Ammon's horn (tissue), 1 donor: Measurements from ENCODE around the gene CDH4.

Experiments
- DNase-seq: peaks from one replicate; pipeline ENCODE4 v3.0.0-alpha.2; 2016; ENCODE audit warnings: low spot score

Gene CDH4

DNA sequence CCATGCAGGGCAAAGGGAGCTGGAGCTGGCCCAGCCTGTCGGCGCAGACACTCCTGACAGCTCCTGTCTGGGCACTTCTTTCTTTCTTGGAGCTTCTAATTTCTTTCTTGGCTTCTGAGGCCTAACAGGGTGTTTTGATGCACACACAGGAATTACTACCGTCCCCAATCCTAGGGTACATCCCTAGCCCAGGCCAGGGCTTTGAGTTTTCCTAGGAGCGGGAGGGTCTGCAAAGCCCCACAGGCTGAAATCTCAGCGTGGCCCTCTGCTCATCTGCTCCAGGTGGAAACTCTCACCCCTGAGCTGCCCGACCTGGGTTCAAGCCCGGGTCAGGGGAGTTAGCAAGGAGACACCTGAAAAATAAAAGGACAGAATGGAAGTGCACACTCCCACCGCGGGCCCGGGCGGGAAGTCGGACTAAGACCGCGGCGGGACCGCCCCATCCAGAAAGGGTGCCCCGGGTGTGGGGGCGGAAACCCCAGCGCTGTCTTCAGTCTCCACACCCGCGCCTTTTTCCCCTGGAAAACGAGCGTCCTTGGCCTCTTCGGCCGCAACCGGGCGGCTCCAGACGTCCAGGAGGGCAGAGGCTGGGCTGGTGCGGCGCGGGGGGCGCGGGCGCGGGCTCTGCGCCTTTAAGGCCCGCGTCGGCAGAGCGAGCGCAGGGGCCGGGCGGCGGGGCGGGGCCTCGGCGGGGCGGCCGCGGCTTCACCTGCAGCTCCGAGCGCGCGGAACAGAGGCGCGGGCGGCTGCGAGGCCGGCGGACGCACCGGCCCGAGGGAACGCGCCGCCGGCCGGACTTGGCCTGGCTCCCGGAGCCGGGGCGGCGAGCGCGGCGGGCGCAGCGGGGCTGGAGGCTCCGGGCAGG is at the start of gene CDH4:
Gene CDH4, plus strand, starts transcription at position 733 of the 865 bp plus-strand sequence.
- DNase-seq: no peak

GRCh38 chr20:61203320-61203719 is 48.7 kb upstream of the CDH4 start:
- DNase-seq: no peak

DNA sequence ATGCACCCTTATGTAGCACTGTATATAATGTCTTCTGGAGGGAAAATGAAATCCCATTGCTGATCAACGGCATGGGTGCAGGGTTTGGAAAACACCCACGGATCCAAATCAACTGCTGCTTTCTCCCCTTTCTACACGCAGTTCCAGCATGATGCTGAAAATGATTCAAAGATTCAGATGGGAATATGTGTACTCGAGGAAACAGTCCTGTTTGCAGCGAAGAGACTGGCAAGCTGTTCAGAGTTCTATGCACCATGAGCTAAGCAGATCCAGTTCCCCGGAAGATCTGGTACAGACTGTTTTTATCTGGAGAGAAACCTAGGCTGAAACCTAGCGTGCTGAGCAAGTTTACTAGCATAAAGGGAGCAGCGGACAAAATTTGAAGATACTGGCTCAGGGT is 47.9 kb upstream of the CDH4 start:
- peak; percentile 47 for DNase-seq

DNA sequence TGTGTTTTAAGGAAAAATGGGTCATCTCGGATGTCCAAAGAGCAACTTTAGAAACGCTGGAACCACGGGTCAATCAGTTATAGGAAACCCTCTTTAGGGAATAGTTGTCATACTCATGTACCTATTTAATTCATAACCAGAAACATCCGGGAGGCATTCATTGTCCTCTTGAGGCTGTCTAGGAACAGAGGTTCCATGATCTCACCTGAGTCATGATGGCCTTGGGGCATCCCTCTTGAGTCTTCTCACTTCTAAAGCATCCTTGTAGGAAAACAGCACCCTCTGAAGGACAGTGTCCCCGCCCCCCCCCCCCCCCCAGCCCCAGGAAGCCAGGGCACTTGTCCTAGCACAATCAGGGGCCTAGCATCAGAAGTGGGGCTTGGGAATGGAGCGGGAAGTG is 46.3 kb upstream of the CDH4 start:
- no peak for DNase-seq

DNA sequence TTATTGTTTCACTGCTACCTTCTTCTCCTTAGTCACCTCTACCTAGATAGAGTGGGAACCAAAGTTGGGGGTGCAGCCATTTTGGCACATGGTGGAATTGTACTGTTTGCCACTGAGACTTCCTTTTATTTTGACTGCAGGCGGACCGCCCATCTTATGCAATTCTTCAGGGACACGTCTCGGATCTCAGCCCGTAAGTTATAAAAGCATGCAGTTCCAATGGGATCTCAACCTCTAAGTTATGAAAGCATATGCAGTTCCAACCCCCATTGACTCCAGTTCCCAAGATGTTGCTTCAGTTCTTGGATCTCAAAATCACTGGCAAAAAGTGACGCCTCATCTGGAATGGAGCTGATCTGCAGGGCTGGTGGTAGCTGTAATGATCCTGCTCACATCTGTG is 41.2 kb upstream of the CDH4 start:
- no peak for DNase-seq

DNA sequence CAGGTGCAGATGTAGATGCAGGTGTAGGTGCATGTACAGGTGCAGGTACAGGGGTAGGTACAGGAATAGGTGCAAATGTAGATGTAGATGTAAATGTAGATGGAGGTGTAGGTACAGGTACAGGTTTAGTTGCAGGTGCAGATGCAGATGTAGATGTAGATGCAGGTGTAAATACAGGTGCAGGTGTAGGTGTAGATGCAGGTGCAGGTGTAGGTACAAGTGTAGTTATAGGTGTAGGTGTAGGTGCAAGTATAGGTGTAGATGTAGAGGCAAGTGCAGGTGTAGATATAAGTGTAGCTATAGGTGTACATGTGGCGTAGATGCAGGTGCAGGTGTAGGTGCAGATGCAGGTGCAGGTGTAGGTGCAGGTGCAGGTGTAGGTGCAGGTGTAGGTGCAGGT is 34.2 kb upstream of the CDH4 start:
- DNase-seq: no peak

GRCh38 chr20:61219021-61219431 is 33.0 kb upstream of the CDH4 start:
- DNase-seq: no peak

DNA sequence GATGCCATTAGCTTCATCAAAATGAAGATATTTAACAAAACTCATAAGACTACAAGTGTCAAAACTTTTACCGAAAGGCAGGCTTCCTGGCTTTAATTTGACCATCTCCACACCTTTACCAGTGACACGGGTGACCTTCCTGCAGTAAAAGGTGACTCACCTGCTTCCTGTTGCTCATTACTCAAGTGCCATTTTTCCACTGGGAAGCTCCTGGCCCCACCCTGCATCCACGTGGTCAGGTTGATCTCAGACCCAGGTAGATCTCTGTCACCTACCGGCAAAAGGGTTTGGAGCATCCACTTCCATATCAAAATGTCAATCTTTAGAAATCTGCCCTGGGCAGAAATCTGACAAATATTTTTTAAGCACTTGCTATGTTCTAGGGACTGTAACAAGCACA is 31.9 kb upstream of the CDH4 start:
- DNase-seq: no peak

GRCh38 chr20:61220626-61221325 is 31.3 kb upstream of the CDH4 start:
- DNase-seq: no peak

DNA sequence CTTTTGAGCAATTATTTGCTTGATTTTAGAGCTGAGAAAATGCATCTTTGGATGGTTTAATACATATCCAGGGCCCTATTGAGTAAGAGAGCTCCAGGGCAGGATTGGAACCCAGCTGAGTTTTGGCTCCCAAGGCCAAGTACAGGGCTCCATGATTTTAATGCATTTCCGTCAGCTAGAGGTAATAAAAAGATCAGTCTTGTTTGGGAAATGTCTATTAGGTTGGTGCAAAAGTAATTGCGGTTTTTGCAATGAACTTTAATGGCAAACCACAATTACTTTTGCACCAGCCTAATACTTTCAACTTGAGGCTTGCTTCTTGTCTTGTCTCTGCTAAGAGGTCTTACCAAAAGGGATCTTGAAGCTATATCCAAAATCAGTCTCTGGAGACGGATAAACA is 29.4 kb upstream of the CDH4 start:
- DNase-seq: no peak

GRCh38 chr20:61223121-61223520 is 28.9 kb upstream of the CDH4 start:
- no peak for DNase-seq

DNA sequence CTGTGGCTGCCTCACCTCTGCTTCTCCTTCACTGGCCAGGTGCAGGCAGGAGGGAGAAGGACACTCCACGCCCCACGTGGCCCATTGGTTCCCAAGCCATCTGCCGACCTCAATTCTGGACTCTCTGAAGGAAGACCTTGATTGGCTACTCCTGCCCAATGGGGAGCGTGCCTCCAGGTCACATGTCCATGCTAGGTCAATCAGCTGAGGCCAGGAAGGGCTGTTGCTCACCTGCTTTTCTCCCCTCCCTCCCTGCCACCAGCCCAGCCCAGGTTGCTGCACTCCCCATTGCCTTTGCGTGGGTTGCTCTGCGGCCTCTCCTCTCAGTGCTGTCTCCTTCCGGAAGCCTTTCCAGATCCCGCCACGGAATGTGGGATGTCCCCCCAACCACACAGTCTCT is 21.9 kb upstream of the CDH4 start:
- DNase-seq: no peak

DNA sequence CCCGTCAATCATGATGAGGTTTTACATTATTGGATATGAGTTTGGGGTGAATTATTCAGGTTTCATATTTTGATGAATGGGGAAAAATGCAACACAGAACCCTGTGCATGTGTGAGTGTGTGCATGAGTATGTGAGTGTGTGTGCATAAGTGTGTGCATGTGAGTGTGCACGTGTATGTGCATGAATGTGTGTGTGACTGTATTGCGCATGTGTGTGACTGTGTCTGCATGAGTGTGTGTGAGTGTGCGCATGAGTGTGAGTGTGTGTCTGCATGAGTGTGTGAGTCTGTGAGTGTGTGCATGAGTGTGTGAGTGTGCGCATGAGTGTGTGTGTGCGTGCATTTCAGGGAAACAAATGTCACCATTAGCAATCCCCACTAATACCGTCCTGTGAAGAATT is 18.5 kb upstream of the CDH4 start:
- no peak for DNase-seq

- DNase-seq: no peak
These were observed 17.7 kb upstream of the CDH4 start for GRCh38 chr20:61234224-61234890.

DNA sequence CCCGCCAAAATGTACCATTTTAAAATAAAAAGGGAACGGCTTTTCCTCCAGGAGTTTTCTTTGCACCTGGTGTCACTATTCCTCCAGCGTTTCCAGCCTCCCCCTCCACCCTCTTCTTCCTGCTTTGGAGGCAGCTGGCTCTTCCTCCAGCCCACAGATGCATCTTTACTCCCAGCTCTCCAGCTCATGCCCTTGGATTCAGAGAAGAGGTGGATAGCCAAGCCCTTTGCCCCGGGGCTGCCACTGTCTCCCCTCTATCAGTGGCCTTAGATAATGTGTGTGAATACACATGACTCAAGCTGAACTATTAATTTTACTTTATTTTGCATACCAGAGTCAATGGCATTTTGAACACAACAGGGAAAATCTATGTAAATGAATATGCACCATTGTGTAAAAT is 15.3 kb upstream of the CDH4 start:
- DNase-seq: no peak

GRCh38 chr20:61238813-61239212 is 13.2 kb upstream of the CDH4 start:
- no peak for DNase-seq

GRCh38 chr20:61240814-61241213 is 11.2 kb upstream of the CDH4 start:
- DNase-seq: no peak

DNA sequence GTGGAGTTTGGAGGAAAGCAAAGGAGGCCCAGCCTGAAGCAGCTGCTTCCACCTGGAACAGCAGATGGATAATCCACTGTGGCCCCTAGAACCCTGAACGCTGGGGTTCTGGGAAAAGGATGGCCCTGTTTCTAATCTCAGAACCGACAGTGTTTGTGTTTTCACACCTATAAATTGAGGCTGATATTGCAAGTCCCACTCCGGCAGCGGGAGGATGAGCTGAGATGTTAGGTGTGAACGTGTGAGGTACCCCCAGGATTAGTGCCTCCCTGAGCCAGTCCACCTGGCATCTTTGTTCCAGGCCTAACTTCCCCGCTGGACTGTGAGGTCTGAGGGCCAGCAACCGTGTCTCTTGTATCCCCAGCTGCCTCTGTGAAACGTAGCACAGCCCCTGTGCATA is 7.8 kb upstream of the CDH4 start:
- no peak for DNase-seq

DNA sequence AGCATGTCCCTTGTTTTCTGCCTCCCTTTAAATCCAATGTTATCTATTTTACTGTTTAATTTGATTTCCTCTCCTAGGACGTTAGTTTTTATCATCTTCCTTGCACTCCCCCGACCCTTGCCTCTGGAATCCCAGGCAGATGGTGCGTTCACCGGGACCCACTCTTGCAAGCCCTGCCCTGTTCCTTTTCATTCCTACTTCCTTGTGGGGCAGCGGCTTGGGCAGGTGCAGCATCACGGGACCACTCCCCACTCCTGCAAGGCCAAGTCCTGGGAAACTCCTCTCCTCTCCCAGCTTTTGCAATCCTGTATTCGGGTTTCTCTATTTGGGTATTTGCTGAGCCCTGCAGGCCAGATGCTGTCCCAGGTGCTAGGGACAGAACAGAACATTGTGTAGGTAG is 5.8 kb upstream of the CDH4 start:
- DNase-seq: no peak

- DNase-seq: no peak
These were observed 2.4 kb upstream of the CDH4 start for GRCh38 chr20:61249626-61250025.

GRCh38 chr20:61252601-61253263 is 671 bp downstream of the CDH4 start:
- peak; percentile 24 for DNase-seq

DNA sequence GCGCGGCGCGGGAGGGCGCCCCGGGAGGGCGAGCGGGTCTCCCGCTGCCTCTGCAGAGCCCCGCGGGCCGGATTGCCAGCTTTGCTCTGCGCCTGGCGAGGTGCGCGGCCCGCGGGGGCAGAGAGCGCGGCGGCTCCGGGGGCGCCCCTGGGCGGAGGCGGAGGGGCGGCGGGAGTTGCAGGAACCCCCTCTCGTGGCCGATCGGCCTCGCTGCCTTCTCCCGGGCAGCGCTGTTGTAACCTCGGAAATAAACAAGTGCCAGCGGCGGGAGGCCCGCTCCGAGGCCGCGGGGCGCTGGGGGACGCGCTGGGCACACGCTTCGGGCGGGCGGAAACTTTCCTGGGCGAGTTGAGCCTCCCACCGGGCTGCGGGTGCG is 1.2 kb downstream of the CDH4 start:
- DNase-seq: peak; percentile 31
